HUES64 (cell line): ENCODE data around the gene OR4P4. TPM values are rescaled to one million over a fixed set of nuclear protein-coding genes. Genes with fewer than 3 reads are reported as not detected.

Experiments
- H3K27ac ChIP-seq: 2 replicates; pipeline ENCODE4 v1.7.0; 2013; ENCODE audit warnings: low read depth, low read length, inconsistent platforms
- H3K27me3 ChIP-seq: 2 replicates; pipeline ENCODE4 v1.6.1; 2013; ENCODE audit warnings: mild to moderate bottlenecking, low read length; ENCODE audit not compliant: insufficient read depth
- H3K36me3 ChIP-seq: 2 replicates; pipeline ENCODE4 v1.6.1; 2013; ENCODE audit warnings: mild to moderate bottlenecking, low read length; ENCODE audit not compliant: insufficient read depth
- H3K4me1 ChIP-seq: 2 replicates; pipeline ENCODE4 v1.6.1; 2013; ENCODE audit warnings: mild to moderate bottlenecking, low read length, moderate library complexity; ENCODE audit not compliant: insufficient read depth
- H3K4me3 ChIP-seq: 2 replicates; pipeline ENCODE4 v1.5.1; 2013; ENCODE audit warnings: mild to moderate bottlenecking, low read length, moderate library complexity
- H3K9ac ChIP-seq: 2 replicates; pipeline ENCODE4 v1.6.1; 2013; ENCODE audit warnings: mild to moderate bottlenecking, low read depth, low read length
- H3K9me3 ChIP-seq: 2 replicates; pipeline ENCODE4 v1.6.1; 2013; ENCODE audit warnings: low read depth, low read length; ENCODE audit not compliant: insufficient read depth
- WGBS: fragments of 150-250, 120-280 bp; methylation state at CpG from one replicate; pipeline ENCODE4 v1.1.7; 2013; ENCODE audit warnings: missing lambda C conversion rate; 5-methylcytosine and 5-hydroxymethylcytosine counted together
- polyA plus RNA-seq, 2 experiments: library from polyadenylated mRNA; stranded (reverse); fragments of 50-300 nt; gene quantifications; one replicate each; pipeline ENCODE4 v1.2.3, GENCODE V29; 2013

The OR4P4 gene
- not detected for polyA plus RNA-seq (2013, experiment 1 of 2)
- polyA plus RNA-seq (2013, experiment 2 of 2): not detected

- no peak within 1 kb of the TSS for H3K27ac ChIP-seq
- H3K27me3 ChIP-seq: no peaks in the 10 kb centered on the region
- H3K4me1 ChIP-seq: no peaks in the 10 kb centered on the region
- H3K4me3 ChIP-seq: no peak within 1 kb of the TSS
- no peaks in the 10 kb centered on the region for H3K36me3 ChIP-seq
- WGBS: no CpG with 5 or more reads among the region's 3 CpGs
- H3K9ac ChIP-seq: no peak within 1 kb of the TSS
- H3K9me3 ChIP-seq: peaks cover 67% of the 10 kb centered on the region
Measured at GRCh38 chr11:55634813-55635212, at the start of gene OR4P4. OR4P4 (plus strand) TSS chr11:55635113.

DNA sequence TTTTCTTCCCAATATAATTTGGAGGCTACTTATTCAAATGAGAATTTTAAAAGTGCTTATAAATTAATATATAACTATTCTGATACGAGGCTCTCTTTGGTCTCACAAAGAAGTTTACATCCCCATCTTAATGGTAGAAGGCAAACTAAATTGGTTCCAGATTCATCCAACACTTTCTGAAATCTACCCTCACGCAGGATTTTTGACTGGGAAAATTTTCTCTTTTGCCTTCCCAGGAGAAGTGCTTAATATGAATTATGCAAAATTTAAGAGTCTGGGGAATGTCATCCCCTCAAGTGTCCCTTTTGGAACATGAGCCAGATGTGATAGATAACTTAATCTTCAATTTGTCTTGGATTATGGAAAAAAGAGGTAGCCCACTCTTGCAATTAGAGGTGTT lies 27.4 kb upstream of the OR4P4 start, which contains the start of gene OR4C11:
TSS of gene OR4C11 (minus strand) at position 101 of the 400 bp plus-strand sequence. CDS start 3,272 bp downstream, outside the sequence.
- no peaks in the 10 kb centered on the region for H3K36me3 ChIP-seq
- H3K27ac ChIP-seq: no peak within 1 kb of the TSS
- WGBS: 71% methylated on average over 1 of the region's 2 CpGs
- no peaks in the 10 kb centered on the region for H3K27me3 ChIP-seq
- no peak within 1 kb of the TSS for H3K9ac ChIP-seq
- peaks cover 61% of the 10 kb centered on the region for H3K9me3 ChIP-seq
- H3K4me3 ChIP-seq: no peak within 1 kb of the TSS
- H3K4me1 ChIP-seq: no peaks in the 10 kb centered on the region

GRCh38 chr11:55624531-55624930 lies 10.4 kb upstream of the OR4P4 start:
- no peaks in the 10 kb centered on the region for H3K36me3 ChIP-seq
- WGBS: 100% methylated on average over 1 of the region's 1 CpG
- no peak overlapping the region for H3K4me3 ChIP-seq
- H3K9ac ChIP-seq: no peak overlapping the region
- H3K4me1 ChIP-seq: no peaks in the 10 kb centered on the region
- no peaks in the 10 kb centered on the region for H3K27me3 ChIP-seq
- peaks cover 26% of the 10 kb centered on the region for H3K9me3 ChIP-seq
- no peak overlapping the region for H3K27ac ChIP-seq

GRCh38 chr11:55648027-55648426 lies 13.1 kb downstream of the OR4P4 start, which contains the start of gene OR4S2:
OR4S2 (plus strand) TSS chr11:55648327; CDS start chr11:55650904, 2,577 bp downstream.
- Histone ChIP-seq H3K9ac (no peak within 1 kb of the TSS), H3K4me1 (no peaks in the 10 kb centered on the region), H3K36me3 (no peaks in the 10 kb centered on the region), H3K27me3 (no peaks in the 10 kb centered on the region), H3K4me3 (no peak within 1 kb of the TSS), H3K9me3 (peaks cover 64% of the 10 kb centered on the region), H3K27ac (no peak within 1 kb of the TSS)
- no CpG with 5 or more reads among the region's 2 CpGs for WGBS

DNA sequence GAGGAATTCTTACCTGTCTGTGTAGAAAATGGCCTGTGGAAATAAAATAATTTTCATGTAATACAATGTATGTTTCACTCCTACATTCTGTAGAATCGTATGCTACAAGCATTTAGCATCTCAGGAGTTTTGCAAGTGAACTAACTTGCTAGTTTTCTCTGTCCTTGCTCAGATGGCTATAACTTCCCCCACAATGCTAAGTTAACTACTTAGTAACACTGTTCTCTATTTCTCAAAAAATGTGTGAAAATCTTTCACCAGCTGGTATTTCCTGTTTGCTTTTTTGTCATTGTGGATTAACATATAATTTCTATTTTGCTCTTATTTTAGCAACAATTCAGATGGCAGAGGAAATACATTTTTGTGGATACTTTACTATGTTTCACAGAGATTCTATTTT lies 17.6 kb downstream of the OR4P4 start:
- WGBS: 67% methylated on average over 1 of the region's 1 CpG
- H3K4me3 ChIP-seq: no peak overlapping the region
- H3K27me3 ChIP-seq: no peaks in the 10 kb centered on the region
- peaks cover 66% of the 10 kb centered on the region for H3K9me3 ChIP-seq
- no peak overlapping the region for H3K27ac ChIP-seq
- no peaks in the 10 kb centered on the region for H3K4me1 ChIP-seq
- no peak overlapping the region for H3K9ac ChIP-seq
- H3K36me3 ChIP-seq: no peaks in the 10 kb centered on the region

GRCh38 chr11:55655096-55655495 lies 20.2 kb downstream of the OR4P4 start:
- Histone ChIP-seq H3K36me3 (no peaks in the 10 kb centered on the region), H3K4me3 (no peak overlapping the region), H3K4me1 (no peaks in the 10 kb centered on the region), H3K9ac (no peak overlapping the region), H3K9me3 (peaks cover 67% of the 10 kb centered on the region), H3K27ac (no peak overlapping the region), H3K27me3 (no peaks in the 10 kb centered on the region)

GRCh38 chr11:55658031-55658573 lies 23.2 kb downstream of the OR4P4 start:
- Histone ChIP-seq H3K27ac (no peak overlapping the region), H3K27me3 (no peaks in the 10 kb centered on the region), H3K4me1 (no peaks in the 10 kb centered on the region), H3K36me3 (no peaks in the 10 kb centered on the region), H3K9me3 (peaks cover 56% of the 10 kb centered on the region), H3K4me3 (no peak overlapping the region), H3K9ac (no peak overlapping the region)
- WGBS: 85% methylated on average over 2 of the region's 2 CpGs

- 39% methylated on average over 1 of the region's 1 CpG for WGBS
- no peaks in the 10 kb centered on the region for H3K36me3 ChIP-seq
- H3K27me3 ChIP-seq: no peaks in the 10 kb centered on the region
- no peak overlapping the region for H3K4me3 ChIP-seq
- peaks cover 56% of the 10 kb centered on the region for H3K9me3 ChIP-seq
- no peaks in the 10 kb centered on the region for H3K4me1 ChIP-seq
- H3K9ac ChIP-seq: no peak overlapping the region
- H3K27ac ChIP-seq: no peak overlapping the region
Measured at GRCh38 chr11:55658608-55659007, 23.7 kb downstream of the OR4P4 start.

DNA sequence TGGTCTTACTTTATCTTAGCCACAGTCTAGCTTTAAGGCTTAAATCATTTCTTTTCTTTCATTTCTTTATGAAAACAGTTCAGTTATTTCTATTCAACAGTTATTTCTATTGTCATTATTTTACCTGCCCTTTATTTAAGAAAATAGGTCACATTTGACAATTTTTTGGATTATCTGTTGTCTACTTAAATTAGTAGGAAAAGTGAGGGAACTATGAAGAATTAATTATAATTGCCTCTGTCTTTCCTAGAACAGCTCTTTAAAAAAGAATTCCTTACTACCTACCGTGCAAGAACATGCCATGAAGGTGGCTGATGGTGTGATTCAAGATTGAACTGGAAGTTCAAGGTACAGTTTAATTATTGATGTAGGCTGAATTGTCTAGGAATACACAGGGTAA lies 27.0 kb downstream of the OR4P4 start, which contains the start of gene OR4C6:
TSS of gene OR4C6 (plus strand) at position 301 of the 400 bp plus-strand sequence. CDS start 2,966 bp downstream, outside the sequence.
- Histone ChIP-seq H3K27me3 (no peaks in the 10 kb centered on the region), H3K9ac (no peak within 1 kb of the TSS), H3K4me1 (no peaks in the 10 kb centered on the region), H3K4me3 (no peak within 1 kb of the TSS), H3K36me3 (no peaks in the 10 kb centered on the region), H3K9me3 (peaks cover 73% of the 10 kb centered on the region), H3K27ac (no peak within 1 kb of the TSS)
- WGBS: 91% methylated on average over 1 of the region's 1 CpG

GRCh38 chr11:55669376-55669775 lies 34.5 kb downstream of the OR4P4 start:
- WGBS: 60% methylated on average over 2 of the region's 2 CpGs
- Histone ChIP-seq H3K27ac (no peak overlapping the region), H3K27me3 (no peaks in the 10 kb centered on the region)

GRCh38 chr11:55673860-55674259 lies 38.9 kb downstream of the OR4P4 start:
- H3K36me3 ChIP-seq: no peaks in the 10 kb centered on the region
- no peak overlapping the region for H3K27ac ChIP-seq
- H3K4me1 ChIP-seq: no peaks in the 10 kb centered on the region
- 77% methylated on average over 3 of the region's 5 CpGs for WGBS
- peaks cover 70% of the 10 kb centered on the region for H3K9me3 ChIP-seq
- H3K4me3 ChIP-seq: no peak overlapping the region
- no peak overlapping the region for H3K9ac ChIP-seq
- no peaks in the 10 kb centered on the region for H3K27me3 ChIP-seq

More at GRCh38 chr11:55669376-55669775, 34.5 kb downstream of the OR4P4 start:
- peaks cover 72% of the 10 kb centered on the region for H3K9me3 ChIP-seq
- no peaks in the 10 kb centered on the region for H3K4me1 ChIP-seq
- H3K4me3 ChIP-seq: no peak overlapping the region
- no peak overlapping the region for H3K9ac ChIP-seq
- no peaks in the 10 kb centered on the region for H3K36me3 ChIP-seq
